Neutrophil (primary cell): ENCODE measurements around the gene PTPRD.

Experiments
- H3K27ac ChIP-seq: fragments of 200-600 bp; sonication (generic); 2 replicates; pipeline ENCODE4 v1.5.1; 2016; ENCODE audit warnings: mild to moderate bottlenecking, moderate library complexity
- H3K27me3 ChIP-seq: fragments of 200-600 bp; sonication (generic); 2 replicates; pipeline ENCODE4 v1.6.0; 2016; ENCODE audit warnings: mild to moderate bottlenecking
- H3K36me3 ChIP-seq: fragments of 200-600 bp; sonication (generic); 2 replicates; pipeline ENCODE4 v1.5.1; 2017
- H3K4me1 ChIP-seq, 2 experiments: fragments of 200-600 bp in 1 of 2; sonication (generic) in 1 of 2; 1 replicate in 1 of 2; 2 replicates in 1 of 2; pipeline versions ENCODE4 v1.5.1 to v1.6.1; 2013 to 2016; ENCODE audit warnings: low read depth in 1 of 2, low read length in 1 of 2, mild to moderate bottlenecking in 1 of 2, moderate library complexity in 1 of 2; ENCODE audit not compliant: control insufficient read depth in 1 of 2, insufficient read depth in 1 of 2
- H3K4me3 ChIP-seq, 2 experiments: fragments of 200-600 bp in 1 of 2; sonication (generic) in 1 of 2; 1 replicate in 1 of 2; 2 replicates in 1 of 2; pipeline ENCODE4 v1.5.1; 2013 to 2016; ENCODE audit warnings: low read depth in 1 of 2, low read length in 1 of 2, mild to moderate bottlenecking in 1 of 2, moderate library complexity in 1 of 2
- H3K9me3 ChIP-seq: fragments of 200-600 bp; sonication (generic); 2 replicates; pipeline ENCODE4 v1.5.1; 2016
- CTCF ChIP-seq: fragments of 200-600 bp; sonication (generic); IDR thresholded peaks from 2 replicates; pipeline ENCODE4 v1.5.1; 2016; ENCODE audit warnings: antibody characterized with exemption

PTPRD gene

GRCh38 chr9:9387511-9388115, 1225.2 kb downstream of the PTPRD start:
- H3K4me3 ChIP-seq = no peak overlapping the region
- H3K27ac ChIP-seq = no peak overlapping the region
- no peaks in the 10 kb centered on the region for H3K9me3 ChIP-seq
- no peak for TF ChIP-seq CTCF
- H3K4me1 ChIP-seq = no peaks in the 10 kb centered on the region
- no peaks in the 10 kb centered on the region for H3K27me3 ChIP-seq
- H3K36me3 ChIP-seq = no peaks in the 10 kb centered on the region

- no peak for TF ChIP-seq CTCF
- Histone ChIP-seq H3K27ac (no peak overlapping the region), H3K4me1 (no peaks in the 10 kb centered on the region), H3K4me3 (no peak overlapping the region), H3K27me3 (no peaks in the 10 kb centered on the region), H3K36me3 (no peaks in the 10 kb centered on the region), H3K9me3 (no peaks in the 10 kb centered on the region)
Observed at GRCh38 chr9:9362332-9362731, 1250.5 kb downstream of the PTPRD start.

- no peak for TF ChIP-seq CTCF
Observed at GRCh38 chr9:9352877-9353481, 1259.8 kb downstream of the PTPRD start.

GRCh38 chr9:9341203-9341602, 1271.6 kb downstream of the PTPRD start:
- Histone ChIP-seq H3K36me3 (no peaks in the 10 kb centered on the region), H3K27ac (no peak overlapping the region), H3K4me1 (no peaks in the 10 kb centered on the region), H3K27me3 (no peaks in the 10 kb centered on the region), H3K4me3 (no peak overlapping the region), H3K9me3 (no peaks in the 10 kb centered on the region)
- no peak for TF ChIP-seq CTCF

More at GRCh38 chr9:9352877-9353481, 1259.8 kb downstream of the PTPRD start:
- no peak overlapping the region for H3K4me3 ChIP-seq
- no peaks in the 10 kb centered on the region for H3K9me3 ChIP-seq
- H3K27ac ChIP-seq = no peak overlapping the region
- no peaks in the 10 kb centered on the region for H3K4me1 ChIP-seq
- H3K36me3 ChIP-seq = no peaks in the 10 kb centered on the region
- no peaks in the 10 kb centered on the region for H3K27me3 ChIP-seq

GRCh38 chr9:9337129-9337528, 1275.7 kb downstream of the PTPRD start:
- TF ChIP-seq CTCF = no peak
- Histone ChIP-seq H3K27me3 (no peaks in the 10 kb centered on the region), H3K4me1 (no peaks in the 10 kb centered on the region), H3K4me3 (no peak overlapping the region), H3K9me3 (no peaks in the 10 kb centered on the region), H3K36me3 (no peaks in the 10 kb centered on the region), H3K27ac (no peak overlapping the region)
